ENCODE data around the gene C3orf18.

The C3orf18 gene

DNA sequence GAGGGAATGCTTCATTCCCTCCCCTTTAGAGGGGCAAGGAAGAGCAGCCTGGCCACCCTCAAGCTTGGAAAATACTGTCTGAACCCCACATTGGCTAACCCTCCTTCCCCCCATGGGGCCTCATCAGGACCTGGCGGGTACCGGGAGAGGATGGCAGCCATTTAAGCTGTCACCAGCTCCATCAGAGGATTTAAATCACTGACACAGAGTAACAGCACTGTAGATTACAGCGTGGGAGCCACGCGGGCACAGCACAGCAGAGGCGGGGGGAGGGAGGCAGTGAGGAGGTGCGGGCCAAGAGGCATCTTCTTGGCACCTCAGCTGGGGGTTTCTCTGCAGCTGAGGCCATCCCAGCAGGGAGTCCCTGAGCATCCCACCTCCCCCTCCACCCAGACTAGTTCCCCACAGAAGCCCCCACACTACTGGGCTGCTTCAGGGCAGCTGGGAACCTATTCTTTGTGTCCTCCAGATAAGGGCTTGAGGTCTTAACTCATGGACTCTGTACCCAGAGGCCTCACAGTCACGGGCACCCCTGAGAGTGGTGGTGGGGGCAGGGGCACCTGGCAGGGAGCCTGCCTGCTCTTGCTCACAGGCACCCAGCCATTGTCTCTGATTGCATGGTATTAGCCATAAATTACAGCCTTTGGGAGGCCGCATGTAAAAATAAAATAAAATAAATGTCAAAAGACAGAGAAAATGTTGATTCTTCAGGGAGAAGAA, 42.2 kb downstream of the C3orf18 start:
- no peak overlapping the region for H3K4me3 ChIP-seq (ENCODE audit: low read depth in 1 of 5, low read length in 5 of 5)
- no peaks in the 10 kb centered on the region for H3K9me3 ChIP-seq (ENCODE audit: control insufficient read depth in 5 of 5, low read length in 5 of 5)
- H3K27me3 ChIP-seq (ENCODE audit: control insufficient read depth in 5 of 5, insufficient read depth in 4 of 5, low read length in 5 of 5), result peaks cover 7 to 16% (median 10%) of the 10 kb centered on the region in 5 donors
- no peak overlapping the region for H3K9ac ChIP-seq (ENCODE audit: low read length in 5 of 5)
- no peak overlapping the region for H3K27ac ChIP-seq (ENCODE audit: low read depth, low read length)
- H3K36me3 ChIP-seq (ENCODE audit: control insufficient read depth in 5 of 5, insufficient read depth in 5 of 5, low read length in 5 of 5), result no peaks in the 10 kb centered on the region
- H3K4me1 ChIP-seq (ENCODE audit: control insufficient read depth in 5 of 5, insufficient read depth in 5 of 5, low read length in 5 of 5), result no peaks in the 10 kb centered on the region

DNA sequence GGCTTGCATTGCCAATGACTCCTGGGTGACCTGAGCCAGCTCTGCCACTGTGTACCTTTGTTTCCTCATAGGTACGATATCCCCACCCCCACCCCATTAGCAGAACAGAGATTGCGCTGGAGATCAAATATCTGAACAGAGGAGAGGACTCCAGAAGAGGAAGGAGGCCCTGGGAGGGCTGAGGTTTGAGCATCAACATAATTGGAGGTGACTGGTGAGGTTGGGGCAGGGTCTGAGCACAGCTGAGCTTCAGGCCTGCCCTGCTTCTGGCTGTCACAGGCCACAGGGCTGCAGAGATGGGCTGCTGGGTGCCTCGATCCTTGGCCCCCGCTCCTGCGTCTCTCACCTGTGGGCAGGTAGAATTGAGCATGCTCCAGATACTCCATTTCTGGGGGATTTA, 42.8 kb downstream of the C3orf18 start:
- Histone ChIP-seq H3K36me3 (ENCODE audit: control insufficient read depth in 5 of 5, insufficient read depth in 5 of 5, low read length in 5 of 5) (no peaks in the 10 kb centered on the region), H3K9ac (ENCODE audit: low read length in 5 of 5) (no peak overlapping the region), H3K9me3 (ENCODE audit: control insufficient read depth in 5 of 5, low read length in 5 of 5) (no peaks in the 10 kb centered on the region), H3K4me1 (ENCODE audit: control insufficient read depth in 5 of 5, insufficient read depth in 5 of 5, low read length in 5 of 5) (no peaks in the 10 kb centered on the region), H3K27me3 (ENCODE audit: control insufficient read depth in 5 of 5, insufficient read depth in 4 of 5, low read length in 5 of 5) (peaks cover 4 to 12% (median 7%) of the 10 kb centered on the region in 5 donors), H3K27ac (ENCODE audit: low read depth, low read length) (no peak overlapping the region), H3K4me3 (ENCODE audit: low read depth in 1 of 5, low read length in 5 of 5) (no peak overlapping the region)

DNA sequence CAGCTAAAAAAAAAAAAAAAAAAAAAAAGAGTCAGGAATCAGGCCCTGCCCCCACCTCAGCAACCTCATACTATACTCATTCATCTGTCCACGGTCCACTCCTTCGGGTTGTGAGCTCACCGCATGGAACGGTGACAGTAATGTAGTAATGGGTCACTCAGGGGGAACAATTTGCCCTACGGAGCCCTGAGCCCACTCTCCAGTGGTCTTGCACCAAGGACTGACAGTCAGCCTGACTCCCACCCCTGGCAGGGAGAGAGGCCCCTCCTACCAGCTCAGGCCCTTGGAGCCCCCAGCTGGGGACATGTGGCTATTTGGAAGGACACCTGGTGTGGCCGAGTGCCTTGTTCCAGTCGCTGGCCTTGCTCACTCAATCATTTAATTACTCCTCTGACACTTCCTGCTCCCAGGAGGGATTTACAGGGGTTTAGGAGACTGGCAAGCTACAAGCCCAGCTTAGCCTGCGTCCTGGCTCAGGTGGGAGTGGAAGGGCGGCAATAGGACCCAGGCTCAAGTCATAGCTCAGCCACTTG, 44.2 kb downstream of the C3orf18 start:
- Histone ChIP-seq H3K4me1 (ENCODE audit: control insufficient read depth in 5 of 5, insufficient read depth in 5 of 5, low read length in 5 of 5) (no peaks in the 10 kb centered on the region), H3K36me3 (ENCODE audit: control insufficient read depth in 5 of 5, insufficient read depth in 5 of 5, low read length in 5 of 5) (no peaks in the 10 kb centered on the region), H3K27ac (ENCODE audit: low read depth, low read length) (no peak overlapping the region), H3K27me3 (ENCODE audit: control insufficient read depth in 5 of 5, insufficient read depth in 4 of 5, low read length in 5 of 5) (peaks cover 0 to 13% (median 10%) of the 10 kb centered on the region in 5 donors), H3K4me3 (ENCODE audit: low read depth in 1 of 5, low read length in 5 of 5) (no peak overlapping the region), H3K9ac (ENCODE audit: low read length in 5 of 5) (no peak overlapping the region), H3K9me3 (ENCODE audit: control insufficient read depth in 5 of 5, low read length in 5 of 5) (no peaks in the 10 kb centered on the region)

DNA sequence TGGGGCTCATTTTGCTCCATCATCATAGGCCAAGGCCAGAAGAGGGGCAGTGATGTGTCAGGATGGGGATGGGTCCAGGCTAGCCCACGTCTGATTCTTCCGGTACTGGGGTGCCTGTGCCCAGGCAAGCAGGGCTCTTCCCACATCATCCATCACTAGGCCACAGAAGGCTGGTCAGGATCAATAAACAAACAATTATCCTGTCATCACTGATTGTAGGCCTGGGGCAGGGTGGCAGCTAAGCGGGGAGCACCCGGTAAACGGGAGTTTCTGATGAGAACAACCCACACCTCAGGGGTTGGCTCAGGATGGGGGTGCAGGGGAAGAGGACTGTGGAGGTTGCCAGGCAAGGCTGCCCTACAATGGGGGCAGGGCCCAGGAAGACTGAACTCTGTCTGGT, 46.0 kb downstream of the C3orf18 start:
- Histone ChIP-seq H3K27me3 (ENCODE audit: control insufficient read depth in 5 of 5, insufficient read depth in 4 of 5, low read length in 5 of 5) (peaks cover 2 to 15% (median 11%) of the 10 kb centered on the region in 5 donors), H3K36me3 (ENCODE audit: control insufficient read depth in 5 of 5, insufficient read depth in 5 of 5, low read length in 5 of 5) (no peaks in the 10 kb centered on the region), H3K4me1 (ENCODE audit: control insufficient read depth in 5 of 5, insufficient read depth in 5 of 5, low read length in 5 of 5) (peaks cover 0 to 2% (median under 1%) of the 10 kb centered on the region in 5 donors), H3K9ac (ENCODE audit: low read length in 5 of 5) (no peak overlapping the region), H3K9me3 (ENCODE audit: control insufficient read depth in 5 of 5, low read length in 5 of 5) (no peaks in the 10 kb centered on the region), H3K4me3 (ENCODE audit: low read depth in 1 of 5, low read length in 5 of 5) (no peak overlapping the region), H3K27ac (ENCODE audit: low read depth, low read length) (no peak overlapping the region)

DNA sequence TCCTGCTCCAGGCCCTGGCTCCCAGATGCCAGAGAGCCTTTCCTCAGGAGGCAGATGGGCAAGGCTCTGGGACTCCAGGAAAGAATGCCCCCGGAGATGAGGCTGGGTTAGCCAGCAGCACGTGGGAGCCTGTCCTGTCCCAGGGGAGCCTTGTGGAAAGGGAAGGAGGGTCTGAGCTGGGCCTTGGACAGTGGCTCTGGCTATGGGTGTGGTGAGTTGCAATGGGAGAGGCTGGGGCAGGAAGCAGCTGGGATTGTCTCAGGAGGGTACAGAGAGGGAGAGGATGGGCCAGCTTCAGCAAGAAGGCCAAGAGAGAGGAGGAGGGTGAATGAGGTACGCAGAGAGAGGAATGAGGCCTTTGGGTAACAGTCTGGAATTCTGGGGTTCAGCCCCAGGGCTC, 46.7 kb downstream of the C3orf18 start:
- no peaks in the 10 kb centered on the region for H3K36me3 ChIP-seq (ENCODE audit: control insufficient read depth in 5 of 5, insufficient read depth in 5 of 5, low read length in 5 of 5)
- no peaks in the 10 kb centered on the region for H3K9me3 ChIP-seq (ENCODE audit: control insufficient read depth in 5 of 5, low read length in 5 of 5)
- no peak overlapping the region for H3K4me3 ChIP-seq (ENCODE audit: low read depth in 1 of 5, low read length in 5 of 5)
- no peak overlapping the region for H3K27ac ChIP-seq (ENCODE audit: low read depth, low read length)
- no peak overlapping the region for H3K9ac ChIP-seq (ENCODE audit: low read length in 5 of 5)
- peaks cover 0 to 10% (median 7%) of the 10 kb centered on the region in 5 donors for H3K4me1 ChIP-seq (ENCODE audit: control insufficient read depth in 5 of 5, insufficient read depth in 5 of 5, low read length in 5 of 5)
- peaks cover 2 to 15% (median 11%) of the 10 kb centered on the region in 5 donors for H3K27me3 ChIP-seq (ENCODE audit: control insufficient read depth in 5 of 5, insufficient read depth in 4 of 5, low read length in 5 of 5)

DNA sequence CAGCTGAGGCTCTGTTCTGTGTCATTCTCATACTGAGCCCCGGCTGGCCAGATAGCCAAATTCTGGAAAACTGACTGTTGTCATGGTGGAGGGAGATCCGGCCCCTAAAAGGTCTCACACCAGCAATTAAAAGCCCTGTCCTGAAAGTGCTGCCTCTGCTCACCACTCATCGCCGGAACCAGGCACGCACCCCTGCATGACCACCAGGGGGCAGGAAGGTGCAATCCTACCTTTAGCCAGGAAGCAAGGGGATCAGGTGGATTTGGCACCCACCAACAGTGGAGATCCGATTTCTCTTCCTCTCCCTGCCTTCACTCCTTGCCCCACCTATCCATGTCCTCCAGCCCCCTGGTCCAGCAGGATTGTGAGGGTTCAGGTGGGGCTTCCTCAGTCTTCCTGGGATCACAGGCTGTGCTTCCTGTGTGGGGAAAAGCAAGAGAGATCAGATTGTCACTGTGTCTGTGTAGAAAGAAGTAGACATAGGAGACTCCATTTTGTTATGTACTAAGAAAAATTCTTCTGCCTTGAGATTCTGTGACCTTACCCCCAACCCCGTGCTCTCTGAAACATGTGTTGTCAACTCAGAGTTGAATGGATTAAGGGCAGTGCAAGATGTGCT, 48.0 kb downstream of the C3orf18 start:
- H3K4me3 ChIP-seq (ENCODE audit: low read depth in 1 of 5, low read length in 5 of 5), result no peak overlapping the region
- H3K9ac ChIP-seq (ENCODE audit: low read length in 5 of 5), result no peak overlapping the region
- H3K27me3 ChIP-seq (ENCODE audit: control insufficient read depth in 5 of 5, insufficient read depth in 4 of 5, low read length in 5 of 5), result peaks cover 2 to 14% (median 12%) of the 10 kb centered on the region in 5 donors
- peaks cover 0 to 16% (median 13%) of the 10 kb centered on the region in 5 donors for H3K4me1 ChIP-seq (ENCODE audit: control insufficient read depth in 5 of 5, insufficient read depth in 5 of 5, low read length in 5 of 5)
- no peaks in the 10 kb centered on the region for H3K36me3 ChIP-seq (ENCODE audit: control insufficient read depth in 5 of 5, insufficient read depth in 5 of 5, low read length in 5 of 5)
- no peaks in the 10 kb centered on the region for H3K9me3 ChIP-seq (ENCODE audit: control insufficient read depth in 5 of 5, low read length in 5 of 5)
- no peak overlapping the region for H3K27ac ChIP-seq (ENCODE audit: low read depth, low read length)

DNA sequence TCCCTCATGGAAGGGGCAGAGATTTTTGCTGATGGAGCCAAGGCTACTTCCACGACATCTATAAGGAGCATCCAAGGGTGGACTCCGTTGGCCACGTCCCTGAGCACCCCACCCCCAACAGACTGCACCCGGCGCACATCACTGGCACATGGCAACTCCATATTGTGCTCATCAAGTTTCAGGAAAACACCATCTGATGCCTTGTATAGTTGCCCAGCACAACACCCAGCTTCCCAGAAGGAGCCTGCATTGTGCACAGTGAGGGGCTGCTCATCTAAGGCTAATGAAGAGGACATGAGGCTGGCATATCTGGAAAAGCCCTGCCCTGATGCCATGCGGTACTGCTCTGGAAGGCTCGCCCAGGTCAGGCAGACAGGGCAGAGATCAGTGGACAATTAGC, 49.1 kb downstream of the C3orf18 start:
- no peaks in the 10 kb centered on the region for H3K9me3 ChIP-seq (ENCODE audit: control insufficient read depth in 5 of 5, low read length in 5 of 5)
- H3K4me1 ChIP-seq (ENCODE audit: control insufficient read depth in 5 of 5, insufficient read depth in 5 of 5, low read length in 5 of 5), result peaks cover 0 to 16% (median 13%) of the 10 kb centered on the region in 5 donors
- no peak overlapping the region for H3K27ac ChIP-seq (ENCODE audit: low read depth, low read length)
- no peaks in the 10 kb centered on the region for H3K36me3 ChIP-seq (ENCODE audit: control insufficient read depth in 5 of 5, insufficient read depth in 5 of 5, low read length in 5 of 5)
- peaks cover 2 to 18% (median 11%) of the 10 kb centered on the region in 5 donors for H3K27me3 ChIP-seq (ENCODE audit: control insufficient read depth in 5 of 5, insufficient read depth in 4 of 5, low read length in 5 of 5)
- no peak overlapping the region for H3K4me3 ChIP-seq (ENCODE audit: low read depth in 1 of 5, low read length in 5 of 5)
- H3K9ac ChIP-seq (ENCODE audit: low read length in 5 of 5), result no peak overlapping the region

DNA sequence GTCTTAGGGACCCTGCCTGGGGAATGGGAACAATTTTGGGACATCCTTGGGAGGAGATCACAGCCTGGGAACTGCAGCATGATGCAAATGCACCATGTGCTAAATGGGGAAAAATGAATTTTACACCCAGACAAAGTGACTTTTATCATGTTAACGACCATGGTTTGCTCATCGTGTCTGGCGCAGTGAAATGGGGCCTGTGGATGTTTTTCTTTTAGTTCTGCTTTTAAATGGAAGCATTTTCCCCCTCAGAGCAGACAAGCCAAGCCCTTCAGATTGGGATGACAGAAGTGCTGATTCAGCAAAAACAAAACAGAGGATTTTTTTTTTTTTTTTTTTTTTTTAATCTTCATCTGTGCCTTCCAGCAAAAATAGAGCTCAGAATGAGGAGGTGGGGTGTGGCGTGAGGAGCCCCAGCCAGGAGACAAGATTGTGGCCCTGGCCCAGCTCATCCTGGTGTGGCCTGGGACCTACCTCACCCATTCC, 49.8 kb downstream of the C3orf18 start:
- Histone ChIP-seq H3K36me3 (ENCODE audit: control insufficient read depth in 5 of 5, insufficient read depth in 5 of 5, low read length in 5 of 5) (no peaks in the 10 kb centered on the region), H3K4me1 (ENCODE audit: control insufficient read depth in 5 of 5, insufficient read depth in 5 of 5, low read length in 5 of 5) (peaks cover 0 to 16% (median 13%) of the 10 kb centered on the region in 5 donors), H3K9me3 (ENCODE audit: control insufficient read depth in 5 of 5, low read length in 5 of 5) (no peaks in the 10 kb centered on the region), H3K27ac (ENCODE audit: low read depth, low read length) (no peak overlapping the region), H3K4me3 (ENCODE audit: low read depth in 1 of 5, low read length in 5 of 5) (no peak overlapping the region), H3K9ac (ENCODE audit: low read length in 5 of 5) (no peak overlapping the region), H3K27me3 (ENCODE audit: control insufficient read depth in 5 of 5, insufficient read depth in 4 of 5, low read length in 5 of 5) (peaks cover 2 to 18% (median 9%) of the 10 kb centered on the region in 5 donors)

DNA sequence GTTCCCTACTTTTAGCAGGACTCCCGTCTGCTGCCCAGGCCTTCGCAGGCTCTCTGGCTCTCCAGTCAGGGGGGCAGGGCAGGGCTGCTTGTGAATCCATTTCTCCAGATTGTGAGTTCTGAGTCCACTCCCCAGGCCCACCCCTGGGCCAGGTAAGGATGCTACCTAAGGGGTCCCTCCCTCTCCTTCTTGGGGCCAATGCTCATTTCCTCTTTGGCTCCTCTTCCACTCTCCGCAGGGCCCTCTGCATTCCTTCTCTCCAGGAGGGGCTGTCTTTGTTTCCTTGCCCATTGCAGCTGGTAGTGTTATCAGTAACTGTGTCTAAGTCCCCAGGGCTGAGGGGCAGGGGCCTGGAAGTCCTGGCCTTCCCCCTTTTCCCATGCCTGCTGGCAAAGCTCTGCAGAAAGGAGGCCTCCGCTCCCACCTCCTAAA, 51.1 kb downstream of the C3orf18 start:
- Histone ChIP-seq H3K9ac (ENCODE audit: low read length in 5 of 5) (no peak overlapping the region), H3K27ac (ENCODE audit: low read depth, low read length) (no peak overlapping the region), H3K36me3 (ENCODE audit: control insufficient read depth in 5 of 5, insufficient read depth in 5 of 5, low read length in 5 of 5) (no peaks in the 10 kb centered on the region), H3K4me3 (ENCODE audit: low read depth in 1 of 5, low read length in 5 of 5) (no peak overlapping the region), H3K4me1 (ENCODE audit: control insufficient read depth in 5 of 5, insufficient read depth in 5 of 5, low read length in 5 of 5) (peaks cover 0 to 16% (median 13%) of the 10 kb centered on the region in 5 donors), H3K27me3 (ENCODE audit: control insufficient read depth in 5 of 5, insufficient read depth in 4 of 5, low read length in 5 of 5) (peaks cover 2 to 18% (median 9%) of the 10 kb centered on the region in 5 donors), H3K9me3 (ENCODE audit: control insufficient read depth in 5 of 5, low read length in 5 of 5) (no peaks in the 10 kb centered on the region)
